Anterior cingulate cortex (tissue), 58 donors: ENCODE results near the gene PLA2G4D.
"Not testable (repeated sequence)": the region's sequence is repeated elsewhere in the genome, so short reads cannot be mapped to it uniquely, and the experiment has no call there.

ENCODE experiments used
- DNase-seq, 58 donors: peaks; one replicate each; lab custom pipeline; 2025; lab: John Stamatoyannopoulos, UW

Gene PLA2G4D

GRCh38 chr15:42091753-42092397 is 2.5 kb downstream of the PLA2G4D start:
- not testable (repeated sequence) for DNase-seq

- DNase-seq, result no peak
Measured at GRCh38 chr15:42090781-42091180, 3.6 kb downstream of the PLA2G4D start.

DNA sequence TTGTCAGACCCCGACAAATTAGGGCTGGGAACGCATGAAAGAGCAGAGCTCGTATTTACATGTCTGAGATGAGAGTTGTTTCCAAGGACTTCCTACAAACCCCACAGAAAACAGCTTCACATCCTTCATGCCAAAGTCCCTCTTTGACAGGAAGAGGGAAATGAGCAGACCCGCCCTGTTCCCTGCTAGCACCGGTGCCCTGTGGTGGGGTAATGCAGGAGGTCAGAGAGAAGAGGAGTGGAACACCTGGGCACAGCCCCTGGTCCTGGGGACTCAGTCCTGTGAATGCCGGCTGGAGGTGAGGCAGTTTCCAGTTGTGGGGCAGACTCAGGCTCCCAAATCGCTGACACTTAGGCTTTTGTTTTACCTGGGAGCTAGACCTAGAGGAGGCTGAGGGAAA is 4.0 kb downstream of the PLA2G4D start:
- DNase-seq, result no peak

- no peak for DNase-seq
Measured at GRCh38 chr15:42089942-42090341, 4.4 kb downstream of the PLA2G4D start.

DNA sequence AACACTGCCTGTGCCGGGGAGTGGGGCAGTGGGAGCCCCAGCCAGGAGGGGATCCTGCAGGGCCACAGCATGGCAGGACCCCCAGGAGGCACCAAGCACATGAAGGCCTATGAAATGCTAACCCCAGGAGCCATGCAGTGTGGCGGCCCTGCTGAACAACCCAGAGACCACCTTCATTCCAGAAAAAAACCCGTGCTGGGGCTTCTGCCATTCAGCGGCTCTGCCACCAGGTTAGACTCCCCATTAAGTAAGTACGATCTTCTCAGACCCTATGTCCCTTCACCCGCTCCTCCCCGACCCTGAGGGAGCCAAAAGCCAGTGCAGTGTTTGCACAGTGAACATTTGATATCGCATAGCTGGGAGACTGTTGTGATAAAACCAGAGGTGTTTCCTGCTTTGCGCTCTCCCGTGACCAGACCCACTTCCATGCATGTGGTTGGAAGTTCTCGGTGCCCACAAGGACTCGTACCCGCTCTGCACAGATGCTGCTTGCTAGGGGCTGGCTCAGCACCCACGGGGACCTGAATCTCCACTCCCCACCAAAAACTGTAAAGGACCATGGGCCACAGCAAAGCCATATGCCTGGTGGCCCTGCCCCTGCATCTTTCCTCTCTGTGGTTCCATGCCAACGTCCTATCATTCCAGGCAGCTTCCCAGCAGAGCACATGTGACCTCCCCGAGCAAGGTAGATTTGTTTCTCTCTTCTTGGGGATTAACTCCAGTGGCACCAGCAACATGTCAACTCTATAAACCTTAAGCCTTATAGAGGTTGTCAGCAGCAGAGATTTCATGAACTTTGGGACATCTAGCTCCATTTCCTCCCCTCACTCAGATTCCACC is 5.3 kb downstream of the PLA2G4D start:
- DNase-seq, result no peak

- no peak for DNase-seq
Measured at GRCh38 chr15:42087926-42088800, 6.2 kb downstream of the PLA2G4D start.

DNA sequence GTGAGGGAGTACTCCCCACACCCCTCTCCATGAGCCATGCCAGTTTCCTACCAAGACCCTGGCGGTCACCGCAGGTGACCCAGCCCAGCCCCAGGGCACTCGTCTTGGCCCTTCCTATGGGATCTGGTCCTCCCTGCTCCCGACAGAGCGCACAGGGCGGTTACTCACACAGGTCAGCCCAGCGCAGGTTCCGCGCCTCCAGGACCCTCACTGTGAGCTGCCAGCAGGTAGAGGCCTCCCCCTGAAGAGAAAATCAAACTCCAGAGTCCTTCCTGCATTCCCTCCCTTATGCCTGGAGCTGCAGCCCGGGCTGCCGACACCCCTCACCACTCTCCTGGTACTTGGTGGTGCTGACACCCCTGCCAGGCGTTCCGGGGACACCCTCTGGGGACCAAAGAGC is 6.9 kb downstream of the PLA2G4D start:
- no peak for DNase-seq

- DNase-seq, result no peak
Measured at GRCh38 chr15:42085721-42086120, 8.6 kb downstream of the PLA2G4D start.

- no peak for DNase-seq
Measured at GRCh38 chr15:42085236-42085605, 9.1 kb downstream of the PLA2G4D start.

GRCh38 chr15:42084465-42085235 is 9.7 kb downstream of the PLA2G4D start:
- peak in 38 of 58 donors; percentile 8 to 68 (median 28) for DNase-seq

- DNase-seq, result no peak
Measured at GRCh38 chr15:42083916-42084315, 10.4 kb downstream of the PLA2G4D start.

DNA sequence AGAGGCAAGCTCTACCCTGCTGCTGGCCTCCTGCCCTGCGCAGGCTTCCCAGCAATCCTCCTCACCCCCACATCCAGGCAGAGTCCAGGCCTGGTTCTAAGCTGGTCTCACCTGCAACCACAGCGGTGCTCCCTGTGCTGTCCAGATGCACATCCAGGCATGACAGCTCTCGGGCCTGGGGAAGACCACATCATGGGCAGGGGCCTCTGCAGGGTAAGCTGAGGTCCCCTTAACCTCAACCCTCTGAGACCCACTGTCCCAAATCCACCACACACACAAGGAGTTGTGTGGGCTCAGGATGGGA is 10.8 kb downstream of the PLA2G4D start:
- no peak for DNase-seq

GRCh38 chr15:42082823-42083604 is 11.3 kb downstream of the PLA2G4D start:
- DNase-seq, result no peak

GRCh38 chr15:42082141-42082540 is 12.2 kb downstream of the PLA2G4D start:
- no peak for DNase-seq

DNA sequence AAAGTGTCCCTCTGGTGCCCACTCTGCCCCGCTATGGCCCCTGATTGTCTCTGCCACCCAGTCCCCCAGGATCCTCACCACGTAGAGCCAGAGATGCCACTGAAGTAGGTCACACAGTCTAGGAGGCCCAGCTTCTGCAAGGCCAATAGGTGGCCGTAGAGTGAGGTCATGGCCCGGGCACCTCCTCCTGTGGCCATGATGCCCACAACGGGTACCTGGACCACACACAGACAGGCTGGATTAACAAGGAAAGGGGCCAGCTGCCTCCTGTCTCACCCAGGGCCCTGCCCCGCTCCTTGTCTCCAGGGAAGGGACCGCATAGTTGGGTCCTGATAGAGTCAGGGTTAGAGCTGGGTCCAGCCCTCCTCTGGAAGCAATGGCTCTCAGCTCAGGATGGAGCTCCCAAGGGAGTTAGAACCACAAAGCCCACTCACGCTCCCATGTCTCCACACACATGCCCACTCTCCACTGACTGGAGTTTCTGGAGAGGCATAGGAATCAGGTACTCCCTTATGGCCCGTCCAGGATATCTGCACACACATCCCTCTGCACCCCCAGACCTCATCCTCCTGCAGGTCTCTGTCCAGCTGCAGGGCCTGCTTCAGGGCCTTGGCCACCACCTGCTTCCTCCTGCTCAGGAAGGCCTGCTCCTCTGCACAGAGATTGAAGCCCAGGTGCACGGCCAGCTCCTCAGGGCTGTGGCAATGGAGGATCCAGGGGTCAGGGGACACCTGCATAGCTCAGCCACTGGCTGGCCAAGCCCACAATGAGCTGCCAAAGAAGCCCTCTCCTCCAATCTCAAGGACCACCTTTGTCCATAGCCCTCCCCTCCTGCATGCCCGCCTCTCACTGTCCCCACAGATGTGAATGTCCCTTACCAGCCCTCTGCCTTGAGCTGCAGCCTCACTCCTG is 13.2 kb downstream of the PLA2G4D start:
- no peak for DNase-seq

GRCh38 chr15:42080186-42080918 is 14.0 kb downstream of the PLA2G4D start:
- no peak for DNase-seq

DNA sequence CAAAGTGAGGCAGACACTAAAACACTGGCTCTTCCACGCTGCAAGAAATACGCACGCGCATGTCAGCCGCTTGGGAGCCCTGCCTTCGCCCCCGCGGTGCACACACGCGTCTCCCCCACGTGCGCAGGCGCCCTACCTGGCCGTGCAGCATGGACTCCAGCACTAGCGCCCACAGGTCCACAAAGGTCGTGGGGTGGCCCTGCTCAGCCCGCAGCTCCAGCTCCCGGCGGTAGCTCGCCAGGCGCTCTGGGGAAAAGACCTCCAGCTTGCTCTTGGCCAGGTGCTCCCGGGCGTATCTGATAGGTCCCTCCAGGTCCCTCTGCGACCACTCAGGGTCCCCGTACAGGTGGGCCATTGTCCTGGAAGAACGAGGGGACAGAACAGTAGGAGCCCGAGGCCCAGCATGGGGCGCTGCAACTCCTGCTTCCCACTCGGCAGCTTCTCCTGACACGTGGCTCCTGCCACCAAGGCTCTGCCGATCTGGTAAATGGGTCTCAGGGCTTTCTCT is 14.9 kb downstream of the PLA2G4D start:
- peak in 1 of 58 donors; percentile 9 for DNase-seq

- DNase-seq, result no peak
Measured at GRCh38 chr15:42078903-42079302, 15.5 kb downstream of the PLA2G4D start.
